Lung (tissue), 12 donors: ENCODE measurements around the gene CDH13. TPM values are rescaled to one million over a fixed set of nuclear protein-coding genes. Genes with fewer than 3 reads are reported as not detected.

ENCODE experiments used
- ATAC-seq: fragments of 200-7000 bp; cut with Tn5 transposase; one replicate; pipeline ENCODE4 v1.9.1; 2020; ENCODE audit warnings: moderate number of reproducible peaks; ENCODE audit not compliant: insufficient read depth, low FRiP score
- DNase-seq, 3 donors: peaks; one replicate each; pipeline ENCODE4 v3.0.0-alpha.2; 2013 to 2017
- H3K27ac ChIP-seq, 2 donors: one replicate each; pipeline ENCODE4 v1.5.1; 2013; ENCODE audit warnings: mild to moderate bottlenecking in 2 of 2, moderate library complexity in 2 of 2, control low read depth in 1 of 2, inconsistent platforms in 1 of 2, low read depth in 1 of 2, low read length in 1 of 2
- H3K27me3 ChIP-seq, 3 donors: one replicate each; pipeline ENCODE4 v1.5.1; 2013; ENCODE audit warnings: low read length in 2 of 3; ENCODE audit not compliant: control insufficient read depth in 3 of 3, insufficient read depth in 3 of 3
- H3K36me3 ChIP-seq, 4 donors: one replicate each; pipeline ENCODE4 v1.5.1; 2013; ENCODE audit warnings: low read length in 4 of 4, mild to moderate bottlenecking in 1 of 4, moderate library complexity in 1 of 4; ENCODE audit not compliant: control insufficient read depth in 4 of 4, insufficient read depth in 4 of 4
- H3K4me1 ChIP-seq, 5 donors: one replicate each; pipeline ENCODE4 v1.5.1; 2013; ENCODE audit warnings: low read length in 5 of 5, mild to moderate bottlenecking in 2 of 5, moderate library complexity in 1 of 5; ENCODE audit not compliant: control insufficient read depth in 5 of 5, insufficient read depth in 5 of 5
- H3K4me3 ChIP-seq: one replicate; pipeline ENCODE4 v1.5.1; 2013; ENCODE audit warnings: mild to moderate bottlenecking, control low read depth, moderate library complexity
- H3K9ac ChIP-seq, 2 donors: one replicate each; pipeline ENCODE4 v1.5.1; 2013; ENCODE audit warnings: low read length in 2 of 2, control low read depth in 1 of 2; ENCODE audit not compliant: insufficient read depth in 1 of 2
- H3K9me3 ChIP-seq, 4 donors: one replicate each; pipeline ENCODE4 v1.5.1; 2013; ENCODE audit warnings: low read length in 3 of 4, mild to moderate bottlenecking in 1 of 4, moderate library complexity in 1 of 4; ENCODE audit not compliant: control insufficient read depth in 4 of 4, insufficient read depth in 3 of 4
- WGBS, 2 donors: extraction: QIAGEN DNeasy Blood & Tissue Kit; methylation state at CpG; one replicate each; pipeline ENCODE4 v1.1.7; 2013; 5-methylcytosine and 5-hydroxymethylcytosine counted together
- polyA plus RNA-seq, 2 donors: library from polyadenylated mRNA; stranded (reverse); fragments of 200-250 nt; gene quantifications; one replicate each; pipeline ENCODE4 v1.2.1, GENCODE V29; 2013
- total RNA-seq, 2 donors: library from RNA; depleted of rRNA in 1 of 2; stranded (reverse); fragments of >200 nt in 1 of 2; gene quantifications; one replicate each; pipeline ENCODE4 v1.2.1, GENCODE V29; 2014 to 2021
- TF ChIP-seq, protein P1 (sequence below): IDR thresholded peaks from 2 replicates; pipeline ENCODE4 v1.5.1; 2012; ENCODE audit warnings: mild to moderate bottlenecking; ENCODE audit errors: control extremely low read depth, extremely low read depth
- donor health status: control.
- donor health status: control.
- donor health status: Bipolar disorder and iron deficiency.
- donor health status: healthy.
- donor health status: DM: yes; HTN: yes; CAD: no.

The CDH13 gene
- total and polyA plus RNA-seq, 4 donors, result 2.1 to 12.3 (median 7.3) TPM

GRCh38 chr16:83215406-83216001, 588.7 kb downstream of the CDH13 start:
- H3K4me1 ChIP-seq, result peaks cover 0 to 3% (median 0%) of the 10 kb centered on the region in 5 donors
- ATAC-seq (no peak), DNase-seq (peak in 1 of 3 donors; percentile 6)
- no peak overlapping the region for H3K4me3 ChIP-seq
- WGBS, 2 donors, result 20 to 23% methylated on average over 9 of the region's 9 CpGs
- TF ChIP-seq, protein P1, sequence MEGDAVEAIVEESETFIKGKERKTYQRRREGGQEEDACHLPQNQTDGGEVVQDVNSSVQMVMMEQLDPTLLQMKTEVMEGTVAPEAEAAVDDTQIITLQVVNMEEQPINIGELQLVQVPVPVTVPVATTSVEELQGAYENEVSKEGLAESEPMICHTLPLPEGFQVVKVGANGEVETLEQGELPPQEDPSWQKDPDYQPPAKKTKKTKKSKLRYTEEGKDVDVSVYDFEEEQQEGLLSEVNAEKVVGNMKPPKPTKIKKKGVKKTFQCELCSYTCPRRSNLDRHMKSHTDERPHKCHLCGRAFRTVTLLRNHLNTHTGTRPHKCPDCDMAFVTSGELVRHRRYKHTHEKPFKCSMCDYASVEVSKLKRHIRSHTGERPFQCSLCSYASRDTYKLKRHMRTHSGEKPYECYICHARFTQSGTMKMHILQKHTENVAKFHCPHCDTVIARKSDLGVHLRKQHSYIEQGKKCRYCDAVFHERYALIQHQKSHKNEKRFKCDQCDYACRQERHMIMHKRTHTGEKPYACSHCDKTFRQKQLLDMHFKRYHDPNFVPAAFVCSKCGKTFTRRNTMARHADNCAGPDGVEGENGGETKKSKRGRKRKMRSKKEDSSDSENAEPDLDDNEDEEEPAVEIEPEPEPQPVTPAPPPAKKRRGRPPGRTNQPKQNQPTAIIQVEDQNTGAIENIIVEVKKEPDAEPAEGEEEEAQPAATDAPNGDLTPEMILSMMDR, result peak; percentile 45
- H3K9me3 ChIP-seq, result peaks cover 0 to 2% (median 0%) of the 10 kb centered on the region in 4 donors
- peaks cover 0 to 4% (median 0%) of the 10 kb centered on the region in 4 donors for H3K36me3 ChIP-seq
- no peak overlapping the region for H3K9ac ChIP-seq
- no peaks in the 10 kb centered on the region for H3K27me3 ChIP-seq
- no peak overlapping the region for H3K27ac ChIP-seq

DNA sequence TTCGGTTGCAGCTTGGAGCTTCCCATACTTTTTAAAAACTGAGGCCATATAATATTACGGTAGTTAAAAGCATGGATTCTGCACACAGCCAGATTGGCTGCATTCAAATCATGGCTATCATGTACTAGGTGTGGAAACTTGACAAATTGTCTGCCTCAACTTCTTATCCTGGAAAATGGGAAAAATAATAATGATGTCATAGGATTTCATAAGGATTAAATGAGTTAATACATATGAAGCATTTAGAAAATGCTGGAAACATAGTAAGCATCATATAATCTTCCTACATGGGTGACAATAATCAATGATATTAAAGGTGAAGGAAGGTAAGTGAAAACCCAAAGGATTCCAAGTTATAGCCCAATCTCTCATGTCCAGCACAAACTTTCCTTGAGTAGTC, 592.5 kb downstream of the CDH13 start:
- Histone ChIP-seq H3K27me3 (peaks cover 0 to 3% (median 2%) of the 10 kb centered on the region in 3 donors), H3K9ac (no peak overlapping the region), H3K4me1 (peaks cover 0 to 1% (median 0%) of the 10 kb centered on the region in 5 donors), H3K27ac (no peak overlapping the region), H3K9me3 (peaks cover 0 to 6% (median 0%) of the 10 kb centered on the region in 4 donors), H3K4me3 (no peak overlapping the region), H3K36me3 (peaks cover 0 to 7% (median 0%) of the 10 kb centered on the region in 4 donors)
- 90 to 93% methylated on average over 2 of the region's 2 CpGs for WGBS, 2 donors
- ATAC-seq (no peak), DNase-seq (no peak)
- TF ChIP-seq, protein P1, result no peak

DNA sequence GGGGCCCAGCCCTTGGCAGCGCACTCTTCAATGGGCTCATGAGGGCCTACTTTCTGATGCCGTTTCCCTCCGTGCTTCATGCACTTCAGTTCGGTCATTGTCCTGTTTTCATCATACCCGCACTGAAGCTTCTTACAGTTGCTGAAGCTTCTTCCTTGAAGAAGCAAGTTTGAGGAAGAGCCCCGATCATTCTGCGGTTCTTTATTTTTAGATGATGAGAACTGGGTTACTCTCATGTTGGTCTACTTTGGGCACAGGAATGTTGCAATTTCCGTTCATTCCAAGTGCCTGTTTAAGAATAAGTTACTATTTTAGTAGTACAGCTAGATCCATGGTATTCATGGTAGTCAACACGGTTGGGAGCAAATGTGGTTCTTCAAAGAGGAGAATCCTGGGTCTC, 593.3 kb downstream of the CDH13 start:
- TF ChIP-seq, protein P1, result no peak
- no peak overlapping the region for H3K27ac ChIP-seq
- H3K4me1 ChIP-seq, result peaks cover 0 to 5% (median 0%) of the 10 kb centered on the region in 5 donors
- H3K9me3 ChIP-seq, result peaks cover 0 to 6% (median 0%) of the 10 kb centered on the region in 4 donors
- H3K9ac ChIP-seq, result no peak overlapping the region
- H3K4me3 ChIP-seq, result no peak overlapping the region
- DNase-seq (no peak), ATAC-seq (no peak)
- WGBS, 2 donors, result 87 to 88% methylated on average over 9 of the region's 9 CpGs
- H3K27me3 ChIP-seq, result peaks cover 0 to 3% (median 2%) of the 10 kb centered on the region in 3 donors
- peaks cover 0 to 7% (median 0%) of the 10 kb centered on the region in 4 donors for H3K36me3 ChIP-seq
